Activated T-cell treated with anti-CD3 and anti-CD28 coated beads, Interleukin-2, amount 50 U/mL, for 72 hours (primary cell): ENCODE results near the gene RBM39. TPM values are rescaled to one million over a fixed set of nuclear protein-coding genes. Genes with fewer than 3 reads are reported as not detected.
"Not testable (repeated sequence)": the region's sequence is repeated elsewhere in the genome, so short reads cannot be mapped to it uniquely, and the experiment has no call there.

Experiments
- ATAC-seq, 2 donors: fragments of 150-1000 bp; cut with Tn5 transposase; replicated peaks in 1 of 2; 2 replicates each; pipeline ENCODE4 v1.10.0; 2021; ENCODE audit warnings: moderate library complexity in 2 of 2, mild to moderate bottlenecking in 1 of 2
- DNase-seq, 2 donors: peaks; one replicate each; pipeline ENCODE4 v3.0.0; 2021 to 2022; ENCODE audit warnings: mixed read lengths in 1 of 2
- H3K27ac Mint-ChIP-seq: one replicate; pipeline ENCODE4 v1.8.0; 2022; ENCODE audit warnings: mild to moderate bottlenecking, moderate library complexity, mixed read lengths
- H3K27me3 Mint-ChIP-seq: one replicate; pipeline ENCODE4 v1.8.0; 2022; ENCODE audit warnings: low read depth, mixed read lengths
- H3K36me3 Mint-ChIP-seq, 2 donors: one replicate each; pipeline ENCODE4 v1.8.0; 2022; ENCODE audit warnings: mixed read lengths in 2 of 2, mild to moderate bottlenecking in 1 of 2; ENCODE audit not compliant: insufficient read depth in 2 of 2
- H3K4me1 Mint-ChIP-seq: one replicate; pipeline ENCODE4 v1.8.0; 2022; ENCODE audit warnings: low read depth, mixed read lengths
- H3K4me3 Mint-ChIP-seq, 2 donors: one replicate each; pipeline ENCODE4 v1.8.0; 2022; ENCODE audit warnings: mild to moderate bottlenecking in 2 of 2, mixed read lengths in 2 of 2, moderate library complexity in 2 of 2
- H3K9me3 Mint-ChIP-seq, 2 donors: one replicate each; pipeline ENCODE4 v1.8.0; 2022; ENCODE audit warnings: mixed read lengths in 2 of 2
- total RNA-seq, 2 donors: library from RNA; stranded (reverse); gene quantifications; one replicate each; pipeline ENCODE4 v1.2.3, GENCODE V29; 2022

The RBM39 gene
- total RNA-seq, 2 donors from 2014 or later: 431 to 525 TPM

DNA sequence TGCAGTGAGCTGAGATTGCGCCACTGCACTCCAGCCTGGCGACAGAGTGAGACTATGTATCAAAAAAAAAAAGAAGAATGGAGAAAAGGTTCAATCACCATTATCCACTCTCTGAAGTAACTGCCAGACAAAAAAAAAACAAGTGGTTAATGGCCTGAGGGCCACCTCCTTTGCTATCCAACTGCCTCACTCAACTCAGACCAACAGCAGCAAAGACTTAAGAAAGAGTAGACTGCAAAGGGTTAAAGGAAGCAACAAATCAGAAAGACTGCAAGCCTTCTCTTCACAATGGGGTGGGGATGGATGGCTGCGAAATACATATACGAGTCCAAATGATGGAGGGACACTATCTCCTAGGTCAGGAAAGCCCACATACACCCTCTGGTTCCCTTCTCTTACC lies 46.1 kb downstream of the RBM39 start:
- Mint-ChIP-seq H3K27ac (no peak overlapping the region), H3K4me3 (no peak overlapping the region), H3K9me3 (no peaks in the 10 kb centered on the region), H3K36me3 (peaks cover 11 to 24% of the 10 kb centered on the region in 2 donors), H3K27me3 (no peaks in the 10 kb centered on the region), H3K4me1 (peaks cover 36% of the 10 kb centered on the region)
- ATAC-seq: no peak
- DNase-seq: no peak

DNA sequence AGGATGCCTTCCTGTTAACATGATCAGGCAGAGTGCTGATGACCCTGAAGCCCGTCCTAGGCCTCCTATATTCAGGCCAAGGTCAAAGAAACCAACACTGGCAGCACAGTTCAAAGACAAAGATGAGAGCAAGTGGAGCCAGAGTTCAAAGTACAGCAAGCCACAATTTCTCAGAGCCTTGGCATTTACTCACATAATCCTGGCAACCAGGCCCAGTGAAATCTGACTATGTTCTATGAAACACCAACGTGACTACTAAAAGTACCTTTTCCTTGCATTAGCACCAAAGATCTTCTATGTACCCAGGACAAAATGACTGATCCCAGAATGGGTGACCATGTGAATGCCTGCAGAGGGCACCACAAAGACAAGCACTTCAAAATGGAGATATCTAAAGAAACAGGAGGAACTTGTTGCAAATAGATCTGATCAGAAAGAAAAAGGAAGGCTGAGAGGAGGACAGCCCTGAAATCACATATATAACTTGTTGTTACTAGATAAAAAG lies 46.8 kb downstream of the RBM39 start:
- DNase-seq (no peak), ATAC-seq (no peak)
- Mint-ChIP-seq H3K4me1 (peaks cover 29% of the 10 kb centered on the region), H3K27me3 (no peaks in the 10 kb centered on the region), H3K4me3 (no peak overlapping the region), H3K9me3 (no peaks in the 10 kb centered on the region), H3K27ac (peak overlapping the region; percentile 66), H3K36me3 (peaks cover 11 to 24% of the 10 kb centered on the region in 2 donors)

DNA sequence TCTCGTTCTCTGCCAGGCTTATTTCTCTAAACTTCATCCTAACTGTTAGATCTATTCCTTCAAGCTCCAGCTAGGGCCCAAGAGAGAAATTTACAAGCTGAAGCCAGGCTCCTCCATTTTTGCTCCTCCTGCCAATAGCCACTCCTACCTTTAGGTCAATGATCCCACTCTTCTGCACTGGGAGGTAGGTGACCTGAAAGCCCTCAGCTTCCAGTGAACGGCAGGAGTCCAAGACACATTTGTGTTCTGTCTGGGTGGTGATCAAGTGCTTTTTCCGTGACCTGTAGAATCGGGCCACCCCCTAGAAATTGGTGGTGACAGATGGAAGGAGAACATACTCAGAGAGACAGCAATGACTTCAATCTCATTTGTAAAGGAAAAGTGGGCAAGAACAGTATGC lies 51.8 kb downstream of the RBM39 start:
- ATAC-seq: no peak

DNA sequence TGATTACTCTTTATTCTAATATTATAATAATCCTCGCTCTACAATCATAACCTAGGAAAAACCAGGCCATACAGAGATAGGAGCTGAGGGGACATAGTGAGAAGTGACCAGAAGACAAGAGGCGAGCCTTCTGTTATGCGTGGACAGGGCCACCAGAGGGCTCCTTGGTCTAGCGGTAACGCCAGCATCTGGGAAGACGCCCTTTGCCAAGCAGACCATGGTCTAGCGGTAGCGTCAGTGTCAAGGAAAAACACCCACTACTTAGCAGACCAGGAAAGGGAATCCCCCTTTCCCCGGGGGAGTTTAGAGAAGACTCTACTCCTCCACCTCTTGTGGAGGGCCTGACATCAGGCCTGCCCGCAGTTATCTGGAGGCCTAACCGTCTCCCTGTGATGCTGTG lies 55.2 kb downstream of the RBM39 start:
- H3K36me3 Mint-ChIP-seq: peaks cover 3 to 14% of the 10 kb centered on the region in 2 donors
- H3K4me3 Mint-ChIP-seq, H3K27ac Mint-ChIP-seq, H3K9me3 Mint-ChIP-seq, H3K27me3 Mint-ChIP-seq, DNase-seq, H3K4me1 Mint-ChIP-seq, ATAC-seq: not testable (repeated sequence)

More for the DNA sequence above, 51.8 kb downstream of the RBM39 start:
- Mint-ChIP-seq H3K9me3 (no peaks in the 10 kb centered on the region), H3K36me3 (peaks cover 3 to 19% of the 10 kb centered on the region in 2 donors), H3K4me3 (no peak overlapping the region), H3K4me1 (no peaks in the 10 kb centered on the region), H3K27me3 (no peaks in the 10 kb centered on the region), H3K27ac (no peak overlapping the region)
- no peak for DNase-seq

DNA sequence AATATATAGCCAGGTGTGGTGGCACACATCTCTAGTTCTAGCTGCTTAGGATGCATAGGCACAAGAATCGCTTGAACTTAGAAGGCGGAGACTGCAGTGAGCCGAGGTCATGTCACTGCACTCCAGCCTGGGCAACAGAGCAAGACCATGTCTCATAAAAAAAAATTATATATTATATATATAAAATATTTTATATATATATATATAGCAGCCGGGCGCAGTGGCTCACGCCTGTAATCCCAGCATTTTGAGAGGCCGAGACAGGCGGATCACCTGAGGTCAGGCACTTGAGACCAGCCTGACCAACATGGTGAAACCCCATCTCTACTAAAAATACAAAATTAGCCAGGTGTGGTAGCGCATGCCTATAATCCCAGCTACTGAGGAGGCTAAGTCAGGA lies 56.7 kb downstream of the RBM39 start:
- not testable (repeated sequence) for H3K4me1 Mint-ChIP-seq, DNase-seq, H3K27me3 Mint-ChIP-seq, H3K27ac Mint-ChIP-seq, H3K4me3 Mint-ChIP-seq, H3K36me3 Mint-ChIP-seq, ATAC-seq, H3K9me3 Mint-ChIP-seq

DNA sequence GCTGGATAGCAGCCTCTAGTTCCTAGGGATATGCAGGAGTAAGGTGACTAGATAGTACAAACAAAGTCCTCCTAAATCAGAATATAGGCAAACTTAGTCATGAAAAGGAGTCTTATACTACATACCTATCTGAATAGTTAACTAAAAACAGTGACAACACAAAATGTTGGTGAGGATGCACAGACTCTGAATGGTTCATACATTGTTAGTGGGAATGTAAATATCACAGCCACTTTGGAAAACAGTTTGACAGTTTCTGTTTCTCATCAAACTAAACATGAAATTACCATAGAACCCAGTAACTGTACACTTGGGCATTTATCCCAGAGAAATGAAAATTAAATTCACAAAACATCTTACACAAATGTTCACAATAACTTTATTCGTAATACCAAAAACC lies 60.1 kb downstream of the RBM39 start:
- ATAC-seq: no peak
- DNase-seq: no peak
- Mint-ChIP-seq H3K27me3 (no peaks in the 10 kb centered on the region), H3K9me3 (no peaks in the 10 kb centered on the region), H3K27ac (peak overlapping the region; percentile 38), H3K36me3 (peaks cover 0 to 3% of the 10 kb centered on the region in 2 donors), H3K4me1 (no peaks in the 10 kb centered on the region), H3K4me3 (no peak overlapping the region)

- ATAC-seq (no peak), DNase-seq (no peak)
- Mint-ChIP-seq H3K9me3 (no peaks in the 10 kb centered on the region), H3K4me3 (no peak overlapping the region), H3K4me1 (no peaks in the 10 kb centered on the region), H3K27ac (no peak overlapping the region), H3K27me3 (no peaks in the 10 kb centered on the region), H3K36me3 (peaks cover 0 to 5% of the 10 kb centered on the region in 2 donors)
Observed at GRCh38 chr20:35680452-35681183, 61.4 kb downstream of the RBM39 start.

DNA sequence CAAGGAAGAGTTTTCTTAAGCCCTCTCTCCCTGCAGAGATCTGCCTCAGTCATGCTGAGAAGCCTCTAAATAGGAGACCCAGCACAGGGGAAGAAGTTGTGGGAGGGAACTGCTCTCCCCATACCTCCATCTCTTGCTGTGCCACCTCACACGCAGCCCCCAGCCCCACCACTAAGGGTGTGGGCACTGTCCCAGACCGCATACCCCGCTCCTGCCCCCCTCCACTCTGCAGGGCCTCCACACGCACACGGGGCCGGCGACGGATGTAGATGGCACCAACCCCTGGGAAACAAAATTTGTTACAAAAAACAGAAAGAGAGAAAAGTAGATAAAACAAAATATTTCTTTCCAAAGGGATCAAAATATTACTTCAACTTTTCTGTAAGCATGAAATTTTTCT lies 67.1 kb downstream of the RBM39 start:
- ATAC-seq: no peak
- H3K4me1 Mint-ChIP-seq: no peaks in the 10 kb centered on the region
- peaks cover 2 to 14% of the 10 kb centered on the region in 2 donors for H3K36me3 Mint-ChIP-seq
- no peak overlapping the region for H3K4me3 Mint-ChIP-seq
- H3K27me3 Mint-ChIP-seq: no peaks in the 10 kb centered on the region
- no peak overlapping the region for H3K27ac Mint-ChIP-seq
- no peak for DNase-seq
- H3K9me3 Mint-ChIP-seq: no peaks in the 10 kb centered on the region

- ATAC-seq: no peak
- H3K9me3 Mint-ChIP-seq: no peaks in the 10 kb centered on the region
- H3K4me1 Mint-ChIP-seq: no peaks in the 10 kb centered on the region
- H3K36me3 Mint-ChIP-seq: peaks cover 2 to 16% of the 10 kb centered on the region in 2 donors
- H3K27ac Mint-ChIP-seq: no peak overlapping the region
- no peaks in the 10 kb centered on the region for H3K27me3 Mint-ChIP-seq
- H3K4me3 Mint-ChIP-seq: no peak overlapping the region
- no peak for DNase-seq
Observed at GRCh38 chr20:35673884-35674283, 68.2 kb downstream of the RBM39 start.

GRCh38 chr20:35669681-35670080 lies 72.4 kb downstream of the RBM39 start:
- Mint-ChIP-seq H3K36me3 (peaks cover 2 to 17% of the 10 kb centered on the region in 2 donors), H3K4me3 (no peak overlapping the region), H3K27me3 (no peaks in the 10 kb centered on the region), H3K27ac (no peak overlapping the region), H3K9me3 (no peaks in the 10 kb centered on the region), H3K4me1 (peaks cover 5% of the 10 kb centered on the region)
- ATAC-seq: no peak
- no peak for DNase-seq

DNA sequence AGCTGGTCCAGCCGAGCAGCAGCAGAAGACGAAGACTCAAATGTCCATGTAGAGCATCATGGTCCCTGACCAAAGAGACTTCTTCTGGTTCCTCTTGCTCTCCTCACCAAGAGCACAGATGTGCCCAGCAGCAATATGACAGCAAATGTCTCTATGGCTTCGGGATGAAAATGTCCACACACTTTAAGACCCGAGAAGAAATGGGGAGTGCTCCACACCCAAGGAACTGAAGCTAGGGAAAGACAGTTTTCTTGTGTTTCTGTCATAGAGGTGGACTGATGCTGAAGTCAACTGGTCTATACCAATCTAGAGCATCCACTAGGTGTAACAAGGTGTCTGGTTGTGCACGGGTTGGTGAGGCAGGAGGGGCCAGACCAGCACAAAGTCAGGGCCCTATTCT lies 72.8 kb downstream of the RBM39 start:
- no peaks in the 10 kb centered on the region for H3K27me3 Mint-ChIP-seq
- H3K4me1 Mint-ChIP-seq: peaks cover 5% of the 10 kb centered on the region
- H3K27ac Mint-ChIP-seq: peak overlapping the region; percentile 62
- DNase-seq (no peak), ATAC-seq (no peak)
- peaks cover 2 to 18% of the 10 kb centered on the region in 2 donors for H3K36me3 Mint-ChIP-seq
- no peak overlapping the region for H3K4me3 Mint-ChIP-seq
- no peaks in the 10 kb centered on the region for H3K9me3 Mint-ChIP-seq

DNA sequence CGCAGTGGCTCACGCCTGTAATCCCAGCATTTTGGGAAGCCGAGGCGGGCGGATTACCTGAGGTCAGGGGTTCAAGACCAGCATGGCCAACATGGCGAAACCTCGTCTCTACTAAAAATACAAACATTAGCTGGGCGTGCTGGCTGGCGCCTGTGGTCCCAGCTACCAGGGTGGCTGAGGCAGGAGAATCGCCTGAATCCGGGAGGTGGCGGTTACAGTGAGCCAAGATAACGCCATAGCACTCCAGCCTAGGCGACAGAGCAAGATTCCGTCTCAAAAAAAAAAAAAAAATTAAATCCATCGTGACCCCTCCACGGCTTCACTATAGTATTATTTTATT lies 76.1 kb downstream of the RBM39 start:
- ATAC-seq: no peak
- H3K4me3 Mint-ChIP-seq: peak overlapping the region in 1 of 2 donors; percentile 15
- H3K27ac Mint-ChIP-seq: no peak overlapping the region

GRCh38 chr20:35664466-35665206 lies 77.4 kb downstream of the RBM39 start, which contains the start of the genes CPNE1 and RBM12:
Gene CPNE1 (minus strand): TSS chr20:35664900. CDS start chr20:35632923, 31,977 bp downstream.
Gene RBM12 (minus strand): TSS chr20:35664900. CDS start chr20:35655322, 9,578 bp downstream.
- Mint-ChIP-seq H3K4me3 (peak within 1 kb of the TSS; percentile 78 to 88), H3K9me3 (no peaks in the 10 kb centered on the region), H3K27me3 (no peaks in the 10 kb centered on the region), H3K36me3 (peaks cover 5 to 28% of the 10 kb centered on the region in 2 donors), H3K4me1 (peaks cover 40% of the 10 kb centered on the region), H3K27ac (peak within 1 kb of the TSS; percentile 90)
- peak; percentile 94 to 95 for DNase-seq
- peak; percentile 70 to 71 for ATAC-seq

More for the DNA sequence above, 76.1 kb downstream of the RBM39 start:
- no peak for DNase-seq
- H3K9me3 Mint-ChIP-seq: no peaks in the 10 kb centered on the region
- no peaks in the 10 kb centered on the region for H3K27me3 Mint-ChIP-seq
- H3K36me3 Mint-ChIP-seq: peaks cover 5 to 25% of the 10 kb centered on the region in 2 donors
- H3K4me1 Mint-ChIP-seq: peaks cover 27% of the 10 kb centered on the region
